ENCODE results near the gene RNF207.

Gene RNF207

GRCh38 chr1:6174621-6175410 lies 31.1 kb upstream of the RNF207 start:
- no peaks in the 10 kb centered on the region for H4K20me1 ChIP-seq (ENCODE audit: insufficient read depth, low read length, poor library complexity, severe bottlenecking)
- no peak overlapping the region for H3K4me2 ChIP-seq (ENCODE audit: low read depth, low read length, poor library complexity, severe bottlenecking)
- no peaks in the 10 kb centered on the region for H3F3A ChIP-seq (ENCODE audit: low read depth)
- no peak overlapping the region for H3K4me3 ChIP-seq (ENCODE audit: low read length, poor library complexity, severe bottlenecking)
- no peaks in the 10 kb centered on the region for H3K9me3 ChIP-seq (ENCODE audit: insufficient read depth, low read depth, low read length)
- no peaks in the 10 kb centered on the region for H3K79me2 ChIP-seq (ENCODE audit: insufficient read depth, low read length)
- no peaks in the 10 kb centered on the region for H3K36me3 ChIP-seq (ENCODE audit: insufficient read depth, low read length)
- no peak overlapping the region for H2AFZ ChIP-seq (ENCODE audit: low read length)
- no peaks in the 10 kb centered on the region for H3K9me2 ChIP-seq (replicated peaks; ENCODE audit: low read depth, low read length)
- H3K9ac ChIP-seq (ENCODE audit: low read depth, low read length, poor library complexity, severe bottlenecking): no peak overlapping the region
- no peaks in the 10 kb centered on the region for H3K4me1 ChIP-seq (ENCODE audit: insufficient read depth, low read length, poor library complexity, severe bottlenecking)
- H3K27me3 ChIP-seq (ENCODE audit: insufficient read depth, low read length, poor library complexity, severe bottlenecking): no peaks in the 10 kb centered on the region
- TF ChIP-seq CTCF (conservative IDR thresholded peaks at IDR 0.05; ENCODE audit: low read length): no peak
- TF ChIP-seq EZH2phosphoT487 (IDR thresholded peaks at IDR 0.05; ENCODE audit: borderline replicate concordance): no peak

GRCh38 chr1:6175411-6175828 lies 30.5 kb upstream of the RNF207 start:
- Histone ChIP-seq H2AFZ (ENCODE audit: low read length) (no peak overlapping the region), H3K9me3 (ENCODE audit: insufficient read depth, low read depth, low read length) (no peaks in the 10 kb centered on the region), H3K36me3 (ENCODE audit: insufficient read depth, low read length) (no peaks in the 10 kb centered on the region), H3K9me2 (replicated peaks; ENCODE audit: low read depth, low read length) (no peaks in the 10 kb centered on the region), H3K79me2 (ENCODE audit: insufficient read depth, low read length) (no peaks in the 10 kb centered on the region), H3K4me2 (ENCODE audit: low read depth, low read length, poor library complexity, severe bottlenecking) (no peak overlapping the region), H3K4me1 (ENCODE audit: insufficient read depth, low read length, poor library complexity, severe bottlenecking) (no peaks in the 10 kb centered on the region), H3K27me3 (ENCODE audit: insufficient read depth, low read length, poor library complexity, severe bottlenecking) (no peaks in the 10 kb centered on the region), H3K4me3 (ENCODE audit: low read length, poor library complexity, severe bottlenecking) (no peak overlapping the region), H3F3A (ENCODE audit: low read depth) (no peaks in the 10 kb centered on the region), H3K9ac (ENCODE audit: low read depth, low read length, poor library complexity, severe bottlenecking) (no peak overlapping the region), H4K20me1 (ENCODE audit: insufficient read depth, low read length, poor library complexity, severe bottlenecking) (no peaks in the 10 kb centered on the region)
- TF ChIP-seq CTCF (conservative IDR thresholded peaks at IDR 0.05; ENCODE audit: low read length) (no peak), EZH2phosphoT487 (IDR thresholded peaks at IDR 0.05; ENCODE audit: borderline replicate concordance) (no peak)

GRCh38 chr1:6176779-6177178 lies 29.1 kb upstream of the RNF207 start:
- H3K79me2 ChIP-seq (ENCODE audit: insufficient read depth, low read length): no peaks in the 10 kb centered on the region
- no peaks in the 10 kb centered on the region for H3K4me1 ChIP-seq (ENCODE audit: insufficient read depth, low read length, poor library complexity, severe bottlenecking)
- no peaks in the 10 kb centered on the region for H3K27me3 ChIP-seq (ENCODE audit: insufficient read depth, low read length, poor library complexity, severe bottlenecking)
- no peaks in the 10 kb centered on the region for H3K36me3 ChIP-seq (ENCODE audit: insufficient read depth, low read length)
- H3K9me3 ChIP-seq (ENCODE audit: insufficient read depth, low read depth, low read length): no peaks in the 10 kb centered on the region
- no peak overlapping the region for H2AFZ ChIP-seq (ENCODE audit: low read length)
- no peaks in the 10 kb centered on the region for H3K9me2 ChIP-seq (replicated peaks; ENCODE audit: low read depth, low read length)
- H3K4me3 ChIP-seq (ENCODE audit: low read length, poor library complexity, severe bottlenecking): no peak overlapping the region
- H3K9ac ChIP-seq (ENCODE audit: low read depth, low read length, poor library complexity, severe bottlenecking): no peak overlapping the region
- H3F3A ChIP-seq (ENCODE audit: low read depth): no peaks in the 10 kb centered on the region
- H3K4me2 ChIP-seq (ENCODE audit: low read depth, low read length, poor library complexity, severe bottlenecking): no peak overlapping the region
- H4K20me1 ChIP-seq (ENCODE audit: insufficient read depth, low read length, poor library complexity, severe bottlenecking): no peaks in the 10 kb centered on the region
- TF ChIP-seq CTCF (conservative IDR thresholded peaks at IDR 0.05; ENCODE audit: low read length) (no peak), EZH2phosphoT487 (IDR thresholded peaks at IDR 0.05; ENCODE audit: borderline replicate concordance) (no peak)

Data from Loucy (cell line).